ENCODE data around the gene ANKRD29. TPM values are rescaled to one million over a fixed set of nuclear protein-coding genes. Genes with fewer than 3 reads are reported as not detected.
A peak's percentile ranks its signal among the peaks of the same experiment; 100 is the strongest.

ANKRD29 gene
- total and polyA plus RNA-seq, 2 donors (not counting 1 experiment from before 2014, with no cell fraction given), result 2.0 to 6.9 TPM

- H3K9ac ChIP-seq (ENCODE audit: insufficient read depth, low read length), result peak overlapping the region; percentile 42
- no peaks in the 10 kb centered on the region for H3K36me3 ChIP-seq (ENCODE audit: control insufficient read depth, insufficient read depth, low read length)
- H3K9me3 ChIP-seq (ENCODE audit: control insufficient read depth, insufficient read depth, low read depth, low read length), result no peaks in the 10 kb centered on the region
- no peak for DNase-seq (ENCODE audit: low read depth in 2 of 2)
- peaks cover 4% of the 10 kb centered on the region for H3K27me3 ChIP-seq (ENCODE audit: control insufficient read depth, insufficient read depth, low read length)
- peaks cover 2% of the 10 kb centered on the region for H3K4me1 ChIP-seq (ENCODE audit: control insufficient read depth, extremely low read depth, insufficient read depth, low read length)
- no peak for TF ChIP-seq EZH2 (IDR thresholded peaks at IDR 0.05; ENCODE audit: low read length, missing control alignments)
- peak in 1 of 2 donors; percentile 20 for TF ChIP-seq CTCF (conservative IDR thresholded peaks at IDR 0.05 in 1 of 2, IDR thresholded peaks at IDR 0.05 in 1 of 2; ENCODE audit: low read depth in 1 of 2, low read length in 2 of 2)
- peak overlapping the region; percentile 93 for H3K4me2 ChIP-seq (ENCODE audit: extremely low read depth, insufficient read depth, low read length)
- H4K20me1 ChIP-seq (ENCODE audit: control insufficient read depth, extremely low read depth, insufficient read depth, low read length), result no peaks in the 10 kb centered on the region
- H3K27ac ChIP-seq (ENCODE audit: insufficient read depth, low read length), result no peak overlapping the region
- H3K79me2 ChIP-seq (ENCODE audit: control insufficient read depth, insufficient read depth, low read length), result no peaks in the 10 kb centered on the region
- peak overlapping the region; percentile 33 to 55 (median 46) for H3K4me3 ChIP-seq (replicated peaks in 1 of 4; ENCODE audit: control extremely low read depth in 1 of 4, insufficient read depth in 1 of 4, low read depth in 3 of 4, low read length in 4 of 4)
- H2AFZ ChIP-seq (ENCODE audit: low read length), result peak overlapping the region; percentile 90
These were observed 43.8 kb downstream of the ANKRD29 start for GRCh38 chr18:23618862-23619387.

GRCh38 chr18:23617412-23618014 lies 45.2 kb downstream of the ANKRD29 start:
- peaks cover 2% of the 10 kb centered on the region for H3K4me1 ChIP-seq (ENCODE audit: control insufficient read depth, extremely low read depth, insufficient read depth, low read length)
- DNase-seq (ENCODE audit: low read depth in 2 of 2), result no peak

GRCh38 chr18:23616258-23616657 lies 46.5 kb downstream of the ANKRD29 start:
- no peak for DNase-seq (ENCODE audit: low read depth in 2 of 2)
- H3K27ac ChIP-seq (ENCODE audit: insufficient read depth, low read length), result no peak overlapping the region

More at GRCh38 chr18:23617412-23618014, 45.2 kb downstream of the ANKRD29 start:
- Histone ChIP-seq H3K79me2 (ENCODE audit: control insufficient read depth, insufficient read depth, low read length) (no peaks in the 10 kb centered on the region), H3K27ac (ENCODE audit: insufficient read depth, low read length) (no peak overlapping the region), H3K36me3 (ENCODE audit: control insufficient read depth, insufficient read depth, low read length) (no peaks in the 10 kb centered on the region), H3K4me2 (ENCODE audit: extremely low read depth, insufficient read depth, low read length) (no peak overlapping the region), H3K9me3 (ENCODE audit: control insufficient read depth, insufficient read depth, low read depth, low read length) (no peaks in the 10 kb centered on the region), H3K27me3 (ENCODE audit: control insufficient read depth, insufficient read depth, low read length) (peaks cover 4% of the 10 kb centered on the region), H4K20me1 (ENCODE audit: control insufficient read depth, extremely low read depth, insufficient read depth, low read length) (no peaks in the 10 kb centered on the region), H3K4me3 (replicated peaks in 1 of 4; ENCODE audit: control extremely low read depth in 1 of 4, insufficient read depth in 1 of 4, low read depth in 3 of 4, low read length in 4 of 4) (no peak overlapping the region), H2AFZ (ENCODE audit: low read length) (no peak overlapping the region), H3K9ac (ENCODE audit: insufficient read depth, low read length) (no peak overlapping the region)
- TF ChIP-seq EZH2 (IDR thresholded peaks at IDR 0.05; ENCODE audit: low read length, missing control alignments) (no peak), CTCF (conservative IDR thresholded peaks at IDR 0.05 in 1 of 2, IDR thresholded peaks at IDR 0.05 in 1 of 2; ENCODE audit: low read depth in 1 of 2, low read length in 2 of 2) (no peak)

More at GRCh38 chr18:23616258-23616657, 46.5 kb downstream of the ANKRD29 start:
- Histone ChIP-seq H2AFZ (ENCODE audit: low read length) (no peak overlapping the region), H3K4me3 (replicated peaks in 1 of 4; ENCODE audit: control extremely low read depth in 1 of 4, insufficient read depth in 1 of 4, low read depth in 3 of 4, low read length in 4 of 4) (no peak overlapping the region), H3K36me3 (ENCODE audit: control insufficient read depth, insufficient read depth, low read length) (no peaks in the 10 kb centered on the region), H3K4me2 (ENCODE audit: extremely low read depth, insufficient read depth, low read length) (no peak overlapping the region), H3K9me3 (ENCODE audit: control insufficient read depth, insufficient read depth, low read depth, low read length) (no peaks in the 10 kb centered on the region), H3K27me3 (ENCODE audit: control insufficient read depth, insufficient read depth, low read length) (peaks cover 4% of the 10 kb centered on the region), H4K20me1 (ENCODE audit: control insufficient read depth, extremely low read depth, insufficient read depth, low read length) (no peaks in the 10 kb centered on the region), H3K4me1 (ENCODE audit: control insufficient read depth, extremely low read depth, insufficient read depth, low read length) (peaks cover 2% of the 10 kb centered on the region), H3K79me2 (ENCODE audit: control insufficient read depth, insufficient read depth, low read length) (no peaks in the 10 kb centered on the region), H3K9ac (ENCODE audit: insufficient read depth, low read length) (no peak overlapping the region)
- TF ChIP-seq CTCF (conservative IDR thresholded peaks at IDR 0.05 in 1 of 2, IDR thresholded peaks at IDR 0.05 in 1 of 2; ENCODE audit: low read depth in 1 of 2, low read length in 2 of 2) (no peak), EZH2 (IDR thresholded peaks at IDR 0.05; ENCODE audit: low read length, missing control alignments) (no peak)

All from fibroblast of lung (primary cell).